HepG2 (cell line): Measurements from ENCODE around the gene VARS2. TPM values are rescaled to one million over a fixed set of nuclear protein-coding genes. Genes with fewer than 3 reads are reported as not detected.

Experiments
- AKNA ChIP-seq: sonication (generic); formaldehyde crosslinking; IDR thresholded peaks from 2 replicates; pipeline ENCODE4 v1.4.0; 2020; ENCODE audit warnings: missing genetic modification reagents, borderline replicate concordance
- BRCA1 ChIP-seq: sonication (generic); formaldehyde crosslinking; IDR thresholded peaks from 2 replicates; pipeline ENCODE4 v1.4.0; 2020; ENCODE audit warnings: missing genetic modification reagents
- CREM ChIP-seq, 2 experiments: sonication (generic) in 1 of 2; formaldehyde crosslinking in 1 of 2; IDR thresholded peaks; 2 replicates each; pipeline versions ENCODE4 v1.4.0 to v1.6.1; 2016 to 2020; ENCODE audit warnings: antibody characterized with exemption in 1 of 2, mild to moderate bottlenecking in 1 of 2, missing genetic modification reagents in 1 of 2
- FOXC1 ChIP-seq: sonication (generic); formaldehyde crosslinking; IDR thresholded peaks from 2 replicates; pipeline ENCODE4 v1.8.0; 2022; ENCODE audit warnings: mild to moderate bottlenecking, missing genetic modification reagents, borderline replicate concordance
- FOXO4 ChIP-seq: sonication (generic); formaldehyde crosslinking; conservative IDR thresholded peaks from 2 replicates; pipeline ENCODE4 v1.8.1; 2023; ENCODE audit warnings: missing genetic modification reagents
- HOXD1 ChIP-seq: sonication (generic); formaldehyde crosslinking; IDR thresholded peaks from 2 replicates; pipeline ENCODE4 v1.5.0; 2020; ENCODE audit warnings: missing genetic modification reagents
- MLXIP ChIP-seq: sonication (generic); formaldehyde crosslinking; IDR thresholded peaks from 2 replicates; pipeline ENCODE4 v1.9.0; 2021; ENCODE audit warnings: missing genetic modification reagents, borderline replicate concordance
- MTA3 ChIP-seq: sonication (generic); formaldehyde crosslinking; IDR thresholded peaks from 2 replicates; pipeline ENCODE4 v1.4.0; 2020; ENCODE audit warnings: missing genetic modification reagents
- MTERF4 ChIP-seq: sonication (generic); formaldehyde crosslinking; IDR thresholded peaks from 2 replicates; pipeline ENCODE4 v1.8.0; 2023; ENCODE audit warnings: mild to moderate bottlenecking, missing genetic modification reagents
- MXI1 ChIP-seq: IDR thresholded peaks from 3 replicates; pipeline ENCODE4 v1.6.1; 2012; ENCODE audit warnings: low read depth, low read length, inconsistent platforms, borderline replicate concordance
- PPARG ChIP-seq: conservative IDR thresholded peaks from 2 replicates; pipeline ENCODE4 v1.6.1; 2016; ENCODE audit warnings: missing biosample characterization, missing genetic modification reagents
- RARG ChIP-seq: sonication (generic); formaldehyde crosslinking; IDR thresholded peaks from 2 replicates; pipeline ENCODE4 v1.4.0; 2020; ENCODE audit warnings: low read depth, mild to moderate bottlenecking, missing genetic modification reagents
- YY1 ChIP-seq: IDR thresholded peaks from 2 replicates; pipeline ENCODE4 v1.6.1; 2011; ENCODE audit warnings: low read length, low read depth, moderate library complexity, mild to moderate bottlenecking; ENCODE audit not compliant: insufficient read depth, insufficient replicate concordance
- ZEB1 ChIP-seq: IDR thresholded peaks from 2 replicates; pipeline ENCODE4 v1.6.1; 2012; ENCODE audit warnings: mild to moderate bottlenecking, low read depth, inconsistent platforms; ENCODE audit not compliant: insufficient replicate concordance
- ZNF510 ChIP-seq: sonication (generic); formaldehyde crosslinking; IDR thresholded peaks from 2 replicates; pipeline ENCODE4 v1.4.0; 2020; ENCODE audit warnings: low read depth, mild to moderate bottlenecking, missing genetic modification reagents
- polyA plus RNA-seq, 8 experiments: library from polyadenylated mRNA; depleted of rRNA in 3 of 8; stranded (reverse) in 7 of 8; unstranded in 1 of 8; fragments of >200 nt; fragmentation: Illumina TruSeq in 4 of 8; extraction: Trizol in 4 of 8; gene quantifications; 2 replicates each; pipeline versions ENCODE4 v1.2.1 to v1.2.3, GENCODE V29; 2011 to 2016; ENCODE audit warnings: low read depth in 4 of 8, missing spikeins in 1 of 8, mixed read lengths in 1 of 8; ENCODE audit not compliant: insufficient read depth in 1 of 8
- total RNA-seq, 5 experiments: library from RNA; depleted of rRNA; stranded (reverse); fragments of >200 nt; fragmentation: Illumina TruSeq; extraction: Trizol; gene quantifications; 2 replicates each; pipeline ENCODE4 v1.2.3, GENCODE V29; 2016; ENCODE audit warnings: low read depth in 1 of 5

Gene VARS2
- total and polyA plus RNA-seq, 2 of the 13 experiments (the other 11 are each of a cell fraction or from before 2014, with no cell fraction given): 61.8 to 71.8 TPM

GRCh38 chr6:30914854-30915590 is 984 bp downstream of the VARS2 start (continued):
- TF ChIP-seq FOXC1 (CRISPR knock-in tag) (peak; percentile 80; the same call in 1 of the 2 replicates), PPARG (CRISPR knock-in tag) (no peak), MXI1 (no peak), ZNF510 (CRISPR knock-in tag) (0 out of 2 replicates have a peak, but pooled peaks have one; percentile 11), MTERF4 (CRISPR knock-in tag) (no peak), YY1 (peak; percentile 46), MTA3 (CRISPR knock-in tag) (no peak), HOXD1 (CRISPR knock-in tag) (no peak), ZEB1 (peak; percentile 22), BRCA1 (no peak), AKNA (no peak), FOXO4 (no peak), CREM (IDR thresholded peaks at IDR 0.05) (no peak), CREM (CRISPR knock-in tag; IDR thresholded peaks at IDR 0.05) (no peak), RARG (CRISPR knock-in tag) (no peak), MLXIP (CRISPR knock-in tag) (no peak)
